MCF 10A (cell line): ENCODE measurements around the gene PRRT1. TPM values are rescaled to one million over a fixed set of nuclear protein-coding genes. Genes with fewer than 3 reads are reported as not detected.

Experiments used
- BruUV-seq: library from RNA; stranded (reverse); fragments of 400-500 nt; replicated peaks from 2 replicates; lab custom pipeline; 2021; lab: Mats Ljungman, UMichigan
- CTCF ChIA-PET: fragments of 300-600 bp; sonication (Branson Sonifier 250); formaldehyde crosslinking; extraction: SDS; loops from one replicate; lab custom pipeline; 2021; ENCODE audit warnings: antibody characterized with exemption, inconsistent platforms; lab: Yijun Ruan, JAX
- POLR2A ChIA-PET: fragments of 300-600, 350-650 bp; sonication (Branson Sonifier 250); formaldehyde crosslinking; extraction: SDS; loops from one replicate; lab custom pipeline; 2020; ENCODE audit warnings: antibody characterized with exemption, inconsistent platforms; lab: Yijun Ruan, JAX
- DNase-seq: peaks from one replicate; pipeline ENCODE4 v3.0.0-alpha.2; 2018; ENCODE audit not compliant: unreplicated experiment
- H3K27ac Mint-ChIP-seq: one replicate; pipeline ENCODE4 v1.8.0; 2022; ENCODE audit warnings: mild to moderate bottlenecking, low read depth, mixed read lengths; ENCODE audit not compliant: unreplicated experiment
- H3K27me3 Mint-ChIP-seq: one replicate; pipeline ENCODE4 v1.8.0; 2022; ENCODE audit warnings: mixed read lengths; ENCODE audit not compliant: insufficient read depth, unreplicated experiment
- H3K36me3 Mint-ChIP-seq: one replicate; pipeline ENCODE4 v1.8.0; 2022; ENCODE audit warnings: mild to moderate bottlenecking, moderate library complexity, mixed read lengths; ENCODE audit not compliant: insufficient read depth, unreplicated experiment
- H3K4me1 Mint-ChIP-seq: one replicate; pipeline ENCODE4 v1.8.0; 2022; ENCODE audit warnings: mixed read lengths; ENCODE audit not compliant: insufficient read depth, unreplicated experiment
- H3K4me3 Mint-ChIP-seq: one replicate; pipeline ENCODE4 v1.8.0; 2022; ENCODE audit warnings: mild to moderate bottlenecking, moderate library complexity, mixed read lengths; ENCODE audit not compliant: unreplicated experiment
- H3K9me3 Mint-ChIP-seq: one replicate; pipeline ENCODE4 v1.8.0; 2022; ENCODE audit warnings: mixed read lengths; ENCODE audit not compliant: unreplicated experiment
- intact Hi-C: fragments of 100-400 bp; cut with micrococcal nuclease; formaldehyde crosslinking; loops from 2 replicates; pipeline ENCODE4 v1.14.1; 2022
- total RNA-seq: library from RNA; stranded (reverse); gene quantifications from 2 replicates; pipeline ENCODE4 v1.2.3, GENCODE V29; 2022
- TF ChIP-seq, protein P1 (sequence below): fragments of 200-600 bp; IDR thresholded peaks from one replicate; pipeline ENCODE4 v1.8.0; 2022; ENCODE audit warnings: antibody characterized with exemption, mild to moderate bottlenecking; ENCODE audit not compliant: unreplicated experiment

The PRRT1 gene
- total RNA-seq, 1 experiment from 2014 or later, result 0.19 TPM

DNA sequence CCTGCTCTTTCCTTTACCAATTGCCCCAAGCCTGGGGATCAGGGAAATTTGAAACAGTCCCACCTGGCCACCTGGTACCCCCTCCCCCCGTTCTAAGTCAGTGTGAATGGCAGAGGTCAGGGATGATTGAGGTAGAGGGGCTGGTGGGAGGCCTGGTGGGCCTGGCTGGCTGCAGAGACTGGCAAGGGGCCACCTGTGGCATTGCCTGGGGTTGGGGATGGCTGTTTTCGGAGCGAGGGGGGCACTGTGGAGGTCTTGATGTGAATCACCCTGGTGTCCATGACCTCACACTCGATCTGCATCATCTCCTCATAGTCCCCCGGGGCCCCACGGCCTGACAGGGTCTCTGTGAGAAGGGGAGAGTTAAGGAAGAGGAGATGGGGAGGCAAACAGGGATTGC is 36.1 kb downstream of the PRRT1 start:
- CTCF ChIA-PET, result interaction anchor here (2.3 kb wide), 1 partner anchor 12 kb away, joined by 9 read pairs; no protein-coding TSS in a partner anchor
- TF ChIP-seq, protein P1, sequence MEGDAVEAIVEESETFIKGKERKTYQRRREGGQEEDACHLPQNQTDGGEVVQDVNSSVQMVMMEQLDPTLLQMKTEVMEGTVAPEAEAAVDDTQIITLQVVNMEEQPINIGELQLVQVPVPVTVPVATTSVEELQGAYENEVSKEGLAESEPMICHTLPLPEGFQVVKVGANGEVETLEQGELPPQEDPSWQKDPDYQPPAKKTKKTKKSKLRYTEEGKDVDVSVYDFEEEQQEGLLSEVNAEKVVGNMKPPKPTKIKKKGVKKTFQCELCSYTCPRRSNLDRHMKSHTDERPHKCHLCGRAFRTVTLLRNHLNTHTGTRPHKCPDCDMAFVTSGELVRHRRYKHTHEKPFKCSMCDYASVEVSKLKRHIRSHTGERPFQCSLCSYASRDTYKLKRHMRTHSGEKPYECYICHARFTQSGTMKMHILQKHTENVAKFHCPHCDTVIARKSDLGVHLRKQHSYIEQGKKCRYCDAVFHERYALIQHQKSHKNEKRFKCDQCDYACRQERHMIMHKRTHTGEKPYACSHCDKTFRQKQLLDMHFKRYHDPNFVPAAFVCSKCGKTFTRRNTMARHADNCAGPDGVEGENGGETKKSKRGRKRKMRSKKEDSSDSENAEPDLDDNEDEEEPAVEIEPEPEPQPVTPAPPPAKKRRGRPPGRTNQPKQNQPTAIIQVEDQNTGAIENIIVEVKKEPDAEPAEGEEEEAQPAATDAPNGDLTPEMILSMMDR, result no peak
- Mint-ChIP-seq H3K27me3 (no peaks in the 10 kb centered on the region), H3K4me3 (no peak overlapping the region), H3K36me3 (peaks cover 69% of the 10 kb centered on the region), H3K9me3 (no peaks in the 10 kb centered on the region), H3K27ac (no peak overlapping the region), H3K4me1 (peaks cover 36% of the 10 kb centered on the region)
- intact Hi-C loops, result loop anchor here (2.0 to 5.0 kb wide), 2 partner anchors 67 to 132 kb away; no protein-coding TSS in a partner anchor
- BruUV-seq, result TSS peak; percentile 45
- no peak for DNase-seq
- POLR2A ChIA-PET, result interaction anchor here (3.8 kb wide), 1 partner anchor 13 kb away, joined by 34 read pairs; the partner anchor contains the start of genes ATF6B and FKBPL

DNA sequence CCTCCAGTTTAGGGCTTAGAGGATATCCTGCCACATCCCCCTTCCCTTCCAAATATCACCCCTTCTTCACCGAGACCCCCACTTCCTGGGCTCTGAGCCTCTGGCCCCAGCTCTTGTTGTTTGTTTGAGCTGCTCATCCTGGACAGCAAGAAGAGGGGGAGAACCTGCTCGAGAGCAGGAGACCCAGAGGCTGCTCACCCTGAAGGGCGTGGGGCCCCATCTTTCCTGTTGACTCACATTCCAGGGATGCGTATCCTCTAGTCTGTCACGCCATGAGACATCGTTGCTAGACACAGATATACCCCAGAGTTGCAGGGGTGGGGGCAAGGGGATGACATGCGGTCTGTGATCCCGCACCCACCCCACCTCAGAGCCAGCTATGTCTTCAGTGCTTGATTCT is 36.9 kb downstream of the PRRT1 start:
- ChIA-PET POLR2A (interaction anchor here (0.9 to 1.8 kb wide), 4 partner anchors 16 to 217 kb away, joined by 3 to 4 read pairs (median 4); partner anchors contain the start of gene FKBPL), CTCF (interaction anchor here (0.6 to 2.3 kb wide), 5 partner anchors 12 to 1081 kb away, joined by 3 to 9 read pairs (median 4); no protein-coding TSS in a partner anchor)
- H3K9me3 Mint-ChIP-seq, result no peaks in the 10 kb centered on the region
- peaks cover 36% of the 10 kb centered on the region for H3K4me1 Mint-ChIP-seq
- H3K4me3 Mint-ChIP-seq, result no peak overlapping the region
- TF ChIP-seq, protein P1, result no peak
- peak overlapping the region; percentile 17 for H3K27ac Mint-ChIP-seq
- intact Hi-C loops, result loop anchor here (2.0 to 5.0 kb wide), 2 partner anchors 66 to 133 kb away; no protein-coding TSS in a partner anchor
- peaks cover 61% of the 10 kb centered on the region for H3K36me3 Mint-ChIP-seq
- peaks cover 6% of the 10 kb centered on the region for H3K27me3 Mint-ChIP-seq
- no TSS peak for BruUV-seq
- no peak for DNase-seq

DNA sequence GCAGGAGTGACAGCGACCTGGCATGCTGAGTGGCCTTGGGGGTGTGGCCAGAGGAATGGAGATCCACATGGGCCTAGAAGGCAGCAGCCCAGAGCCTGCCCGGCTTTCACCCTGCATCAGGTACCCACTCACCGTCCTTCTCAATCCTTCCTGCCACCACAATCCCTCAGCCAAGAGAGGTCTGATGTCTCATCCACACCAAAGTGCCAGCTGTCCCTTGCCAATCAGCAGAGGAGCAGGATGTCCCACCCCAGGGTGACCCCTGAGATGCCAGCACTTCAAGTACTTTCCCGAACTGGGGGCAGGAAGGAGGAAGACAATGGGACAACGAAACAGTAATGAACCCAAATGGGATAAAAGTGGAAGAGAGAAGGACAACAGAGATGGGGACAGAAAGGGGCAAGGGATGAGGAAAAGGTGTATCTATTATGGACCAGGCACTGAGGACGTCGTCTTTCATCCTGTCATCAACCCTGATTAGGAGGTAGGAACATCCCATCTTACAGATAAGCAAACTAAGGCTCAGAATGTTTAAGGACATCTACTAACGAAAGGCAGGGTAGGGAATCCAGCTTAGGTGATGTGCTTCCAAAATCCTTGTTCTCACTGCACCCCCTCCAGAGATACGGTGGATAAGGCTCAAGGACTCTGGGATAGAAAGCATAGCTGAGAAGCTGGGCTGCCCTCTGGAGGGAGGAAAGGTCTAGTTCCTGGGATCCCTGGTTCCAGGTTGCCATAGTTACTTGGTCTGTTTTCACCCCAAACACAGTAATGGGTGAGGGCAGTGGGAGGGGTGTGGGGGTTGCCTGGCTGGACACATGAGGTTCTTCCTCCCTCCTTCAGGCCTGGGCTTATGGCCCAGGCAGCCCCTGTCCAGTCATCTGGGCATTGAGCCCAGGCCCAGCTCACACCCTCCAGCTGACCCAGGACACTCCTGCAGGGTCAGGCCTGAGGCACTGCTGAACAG is 38.1 kb downstream of the PRRT1 start:
- DNase-seq, result peak; percentile 67

More for the DNA sequence above, 38.1 kb downstream of the PRRT1 start:
- TF ChIP-seq, protein P1, result peak; percentile 23
- Mint-ChIP-seq H3K27ac (peak overlapping the region; percentile 17), H3K4me1 (peaks cover 33% of the 10 kb centered on the region), H3K4me3 (no peak overlapping the region), H3K36me3 (peaks cover 49% of the 10 kb centered on the region), H3K27me3 (peaks cover 17% of the 10 kb centered on the region), H3K9me3 (no peaks in the 10 kb centered on the region)
- intact Hi-C loops, result loop anchor here (2.0 kb wide), 1 partner anchor 65 kb away; no protein-coding TSS in a partner anchor
- BruUV-seq, result no TSS peak
- CTCF ChIA-PET, result interaction anchor here (0.6 to 2.3 kb wide), 3 partner anchors 11 to 438 kb away, joined by 4 to 9 read pairs (median 4); no protein-coding TSS in a partner anchor
- POLR2A ChIA-PET, result interaction anchor here (0.7 to 1.8 kb wide), 6 partner anchors 9 to 133 kb away, joined by 3 to 4 read pairs (median 4); partner anchors contain the start of gene FKBPL
